GM12873 (cell line): ENCODE data around the gene IFNL3.

ENCODE experiments used
- CTCF ChIP-seq: IDR thresholded peaks from 2 replicates; pipeline ENCODE4 v1.5.1; 2012; ENCODE audit warnings: low read depth, mild to moderate bottlenecking, moderate library complexity, low read length, control low read depth; ENCODE audit not compliant: insufficient read depth; ENCODE audit errors: missing control alignments

IFNL3 gene

GRCh38 chr19:39203372-39204341, 41.1 kb downstream of the IFNL3 start, which contains the start of gene SYCN:
SYCN (minus strand) TSS chr19:39204263; CDS start chr19:39204254, 9 bp downstream.
- TF ChIP-seq CTCF = no peak

- no peak for TF ChIP-seq CTCF
These were observed 41.8 kb downstream of the IFNL3 start for GRCh38 chr19:39202998-39203355.

- TF ChIP-seq CTCF = no peak
These were observed 44.0 kb downstream of the IFNL3 start for GRCh38 chr19:39200803-39201115.

GRCh38 chr19:39200066-39200802, 44.6 kb downstream of the IFNL3 start:
- TF ChIP-seq CTCF = no peak

GRCh38 chr19:39199025-39199424, 45.8 kb downstream of the IFNL3 start:
- no peak for TF ChIP-seq CTCF

- no peak for TF ChIP-seq CTCF
These were observed 47.0 kb downstream of the IFNL3 start for GRCh38 chr19:39197808-39198207.

- no peak for TF ChIP-seq CTCF
These were observed 47.8 kb downstream of the IFNL3 start, which contains the start of gene NCCRP1 for GRCh38 chr19:39196860-39197562. NCCRP1 (plus strand) TSS chr19:39196964; CDS start chr19:39196983, 19 bp downstream.
